ENCODE results near the gene AGAP2. TPM values are rescaled to one million over a fixed set of nuclear protein-coding genes. Genes with fewer than 3 reads are reported as not detected.
"Not testable (repeated sequence)": the region's sequence is repeated elsewhere in the genome, so short reads cannot be mapped to it uniquely, and the experiment has no call there.

Gene AGAP2
- total and polyA plus RNA-seq, 2 donors: 14.4 to 15.5 TPM

GRCh38 chr12:57724003-57724935, 14.3 kb downstream of the AGAP2 start:
- Histone ChIP-seq H3K4me1 (ENCODE audit: control insufficient read depth in 2 of 2, insufficient read depth in 2 of 2, low read length in 2 of 2) (no peaks in the 10 kb centered on the region), H3K27me3 (ENCODE audit: control insufficient read depth in 2 of 2, insufficient read depth in 1 of 2, low read length in 1 of 2) (peaks cover 0 to 13% of the 10 kb centered on the region in 2 donors), H3K27ac (ENCODE audit: low read depth in 1 of 2, low read length in 1 of 2) (no peak overlapping the region), H3K36me3 (ENCODE audit: control insufficient read depth in 2 of 2, insufficient read depth in 2 of 2, low read length in 1 of 2) (peaks cover 50 to 56% of the 10 kb centered on the region in 2 donors), H3K9me3 (ENCODE audit: control insufficient read depth in 2 of 2, insufficient read depth in 1 of 2, low read length in 1 of 2) (peaks cover 1 to 11% of the 10 kb centered on the region in 2 donors), H3K4me3 (ENCODE audit: low read length in 2 of 2) (no peak overlapping the region)
- no peak for DNase-seq (ENCODE audit: low read depth in 6 of 9, low spot score in 9 of 9)
- WGBS: 96% methylated on average over 12 of the region's 12 CpGs

DNA sequence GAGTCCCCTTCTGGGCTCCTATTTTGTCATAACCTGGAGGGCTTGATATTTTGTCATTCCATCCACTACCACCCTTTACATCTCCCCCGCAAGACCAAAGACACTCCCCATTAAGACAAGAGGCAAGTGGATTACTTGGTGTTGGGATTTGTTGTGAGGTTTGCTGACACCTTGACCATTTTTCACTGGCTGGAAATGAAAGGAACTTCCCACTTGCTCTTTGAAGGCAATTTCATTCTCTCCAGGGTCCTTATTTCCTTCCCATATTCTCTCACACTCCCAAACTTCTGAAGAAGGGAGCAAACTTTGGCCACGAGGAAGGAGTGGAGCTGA, 14.9 kb downstream of the AGAP2 start:
- 92% methylated on average over 2 of the region's 2 CpGs for whole genome bisulfite sequencing
- Histone ChIP-seq H3K9me3 (ENCODE audit: control insufficient read depth in 2 of 2, insufficient read depth in 1 of 2, low read length in 1 of 2) (peaks cover 1 to 11% of the 10 kb centered on the region in 2 donors), H3K27me3 (ENCODE audit: control insufficient read depth in 2 of 2, insufficient read depth in 1 of 2, low read length in 1 of 2) (peaks cover 0 to 13% of the 10 kb centered on the region in 2 donors), H3K4me3 (ENCODE audit: low read length in 2 of 2) (no peak overlapping the region), H3K36me3 (ENCODE audit: control insufficient read depth in 2 of 2, insufficient read depth in 2 of 2, low read length in 1 of 2) (peaks cover 55 to 60% of the 10 kb centered on the region in 2 donors), H3K27ac (ENCODE audit: low read depth in 1 of 2, low read length in 1 of 2) (no peak overlapping the region), H3K4me1 (ENCODE audit: control insufficient read depth in 2 of 2, insufficient read depth in 2 of 2, low read length in 2 of 2) (no peaks in the 10 kb centered on the region)
- no peak for DNase-seq (ENCODE audit: low read depth in 6 of 9, low spot score in 9 of 9)

GRCh38 chr12:57722716-57723629, 15.6 kb downstream of the AGAP2 start:
- Histone ChIP-seq H3K36me3 (ENCODE audit: control insufficient read depth in 2 of 2, insufficient read depth in 2 of 2, low read length in 1 of 2) (peaks cover 60% of the 10 kb centered on the region in 2 donors), H3K27me3 (ENCODE audit: control insufficient read depth in 2 of 2, insufficient read depth in 1 of 2, low read length in 1 of 2) (peaks cover 0 to 13% of the 10 kb centered on the region in 2 donors), H3K9me3 (ENCODE audit: control insufficient read depth in 2 of 2, insufficient read depth in 1 of 2, low read length in 1 of 2) (peaks cover 1 to 11% of the 10 kb centered on the region in 2 donors), H3K4me3 (ENCODE audit: low read length in 2 of 2) (no peak overlapping the region), H3K27ac (ENCODE audit: low read depth in 1 of 2, low read length in 1 of 2) (no peak overlapping the region), H3K4me1 (ENCODE audit: control insufficient read depth in 2 of 2, insufficient read depth in 2 of 2, low read length in 2 of 2) (no peaks in the 10 kb centered on the region)
- WGBS: 93% methylated on average over 11 of the region's 11 CpGs
- no peak for DNase-seq (ENCODE audit: low read depth in 6 of 9, low spot score in 9 of 9)

- WGBS: 97% methylated on average over 16 of the region's 16 CpGs
- not testable (repeated sequence) for H3K9me3 ChIP-seq (ENCODE audit: control insufficient read depth in 2 of 2, insufficient read depth in 1 of 2, low read length in 1 of 2); H3K4me3 ChIP-seq (ENCODE audit: low read length in 2 of 2); H3K4me1 ChIP-seq (ENCODE audit: control insufficient read depth in 2 of 2, insufficient read depth in 2 of 2, low read length in 2 of 2); DNase-seq (ENCODE audit: low read depth in 6 of 9, low spot score in 9 of 9); H3K27ac ChIP-seq (ENCODE audit: low read depth in 1 of 2, low read length in 1 of 2); H3K27me3 ChIP-seq (ENCODE audit: control insufficient read depth in 2 of 2, insufficient read depth in 1 of 2, low read length in 1 of 2)
- peaks cover 57 to 58% of the 10 kb centered on the region in 2 donors for H3K36me3 ChIP-seq (ENCODE audit: control insufficient read depth in 2 of 2, insufficient read depth in 2 of 2, low read length in 1 of 2)
Measured at GRCh38 chr12:57721846-57722608, 16.5 kb downstream of the AGAP2 start.

DNA sequence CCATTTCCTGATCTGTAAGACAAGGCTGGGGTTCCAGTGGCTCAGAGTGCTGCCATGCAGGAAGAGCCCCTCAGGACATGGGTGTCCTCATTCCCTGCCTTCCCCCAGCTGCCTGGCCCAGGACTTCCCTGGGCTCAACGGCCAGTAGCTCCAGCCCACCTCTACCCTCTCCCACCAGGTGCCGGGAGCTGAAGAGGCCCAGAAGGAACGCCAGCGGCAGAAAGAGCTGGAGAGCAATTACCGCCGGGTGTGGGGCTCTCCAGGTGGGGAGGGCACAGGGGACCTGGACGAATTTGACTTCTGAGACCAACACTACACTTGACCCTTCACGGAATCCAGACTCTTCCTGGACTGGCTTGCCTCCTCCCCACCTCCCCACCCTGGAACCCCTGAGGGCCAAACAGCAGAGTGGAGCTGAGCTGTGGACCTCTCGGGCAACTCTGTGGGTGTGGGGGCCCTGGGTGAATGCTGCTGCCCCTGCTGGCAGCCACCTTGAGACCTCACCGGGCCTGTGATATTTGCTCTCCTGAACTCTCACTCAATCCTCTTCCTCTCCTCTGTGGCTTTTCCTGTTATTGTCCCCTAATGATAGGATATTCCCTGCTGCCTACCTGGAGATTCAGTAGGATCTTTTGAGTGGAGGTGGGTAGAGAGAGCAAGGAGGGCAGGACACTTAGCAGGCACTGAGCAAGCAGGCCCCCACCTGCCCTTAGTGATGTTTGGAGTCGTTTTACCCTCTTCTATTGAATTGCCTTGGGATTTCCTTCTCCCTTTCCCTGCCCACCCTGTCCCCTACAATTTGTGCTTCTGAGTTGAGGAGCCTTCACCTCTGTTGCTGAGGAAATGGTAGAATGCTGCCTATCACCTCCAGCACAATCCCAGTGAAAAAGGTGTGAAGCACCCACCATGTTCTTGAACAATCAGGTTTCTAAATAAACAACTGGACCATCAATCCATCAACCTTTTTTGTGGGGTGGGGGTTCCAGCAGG, 17.6 kb downstream of the AGAP2 start:
- DNase-seq (ENCODE audit: low read depth in 6 of 9, low spot score in 9 of 9): no peak
- H3K9me3 ChIP-seq (ENCODE audit: control insufficient read depth in 2 of 2, insufficient read depth in 1 of 2, low read length in 1 of 2): no peaks in the 10 kb centered on the region
- no peak overlapping the region for H3K4me3 ChIP-seq (ENCODE audit: low read length in 2 of 2)
- H3K36me3 ChIP-seq (ENCODE audit: control insufficient read depth in 2 of 2, insufficient read depth in 2 of 2, low read length in 1 of 2): peaks cover 58 to 62% of the 10 kb centered on the region in 2 donors
- WGBS: 96% methylated on average over 11 of the region's 11 CpGs
- no peak overlapping the region for H3K27ac ChIP-seq (ENCODE audit: low read depth in 1 of 2, low read length in 1 of 2)
- H3K4me1 ChIP-seq (ENCODE audit: control insufficient read depth in 2 of 2, insufficient read depth in 2 of 2, low read length in 2 of 2): no peaks in the 10 kb centered on the region
- peaks cover 0 to under 1% of the 10 kb centered on the region in 2 donors for H3K27me3 ChIP-seq (ENCODE audit: control insufficient read depth in 2 of 2, insufficient read depth in 1 of 2, low read length in 1 of 2)

- Histone ChIP-seq H3K4me3 (ENCODE audit: low read length in 2 of 2) (no peak overlapping the region), H3K4me1 (ENCODE audit: control insufficient read depth in 2 of 2, insufficient read depth in 2 of 2, low read length in 2 of 2) (no peaks in the 10 kb centered on the region), H3K36me3 (ENCODE audit: control insufficient read depth in 2 of 2, insufficient read depth in 2 of 2, low read length in 1 of 2) (peaks cover 62 to 63% of the 10 kb centered on the region in 2 donors), H3K9me3 (ENCODE audit: control insufficient read depth in 2 of 2, insufficient read depth in 1 of 2, low read length in 1 of 2) (no peaks in the 10 kb centered on the region), H3K27ac (ENCODE audit: low read depth in 1 of 2, low read length in 1 of 2) (no peak overlapping the region), H3K27me3 (ENCODE audit: control insufficient read depth in 2 of 2, insufficient read depth in 1 of 2, low read length in 1 of 2) (no peaks in the 10 kb centered on the region)
- 98% methylated on average over 20 of the region's 20 CpGs for WGBS
- no peak for DNase-seq (ENCODE audit: low read depth in 6 of 9, low spot score in 9 of 9)
Measured at GRCh38 chr12:57719777-57720605, 18.6 kb downstream of the AGAP2 start.

DNA sequence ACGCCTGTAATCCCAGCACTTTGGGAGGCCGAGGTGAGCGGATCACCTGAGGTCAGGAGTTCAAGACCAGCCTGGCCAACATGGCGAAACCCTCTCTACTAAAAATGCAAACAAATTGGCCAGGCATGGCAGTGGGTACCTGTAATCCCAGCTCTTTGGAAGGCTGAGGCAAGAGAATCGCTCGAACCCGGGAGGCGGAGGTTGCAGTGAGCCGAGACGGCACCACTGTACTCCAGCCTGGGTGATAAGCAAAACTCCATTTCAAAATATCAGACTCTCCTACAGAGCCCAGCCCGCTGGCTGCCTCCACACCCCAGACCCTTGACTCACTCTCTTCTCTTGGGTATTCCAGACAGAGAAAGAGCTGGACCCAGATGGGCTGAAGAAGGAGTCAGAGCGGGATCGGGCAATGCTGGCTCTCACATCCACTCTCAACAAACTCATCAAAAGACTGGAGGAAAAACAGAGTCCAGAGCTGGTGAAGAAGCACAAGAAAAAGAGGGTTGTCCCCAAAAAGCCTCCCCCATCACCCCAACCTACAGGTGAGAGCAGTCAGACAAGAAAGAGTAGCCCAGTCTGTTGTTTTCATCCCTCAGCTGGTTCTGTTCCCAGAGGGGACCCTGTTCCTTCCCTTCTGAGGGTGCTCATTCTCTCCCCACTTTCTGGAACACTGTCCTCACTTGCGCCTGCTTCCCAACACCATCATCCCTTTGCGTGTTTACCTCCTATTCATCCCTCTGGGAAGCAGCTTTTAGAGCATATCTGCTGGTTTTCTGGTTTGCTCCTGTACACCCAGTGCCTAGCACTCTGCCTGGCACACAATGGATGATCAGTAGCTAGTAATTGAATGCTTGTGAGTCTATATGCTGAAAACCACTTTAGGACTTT, 19.7 kb downstream of the AGAP2 start:
- 98% methylated on average over 15 of the region's 15 CpGs for WGBS
- no peak for DNase-seq (ENCODE audit: low read depth in 6 of 9, low spot score in 9 of 9)
- no peaks in the 10 kb centered on the region for H3K4me1 ChIP-seq (ENCODE audit: control insufficient read depth in 2 of 2, insufficient read depth in 2 of 2, low read length in 2 of 2)

More for the DNA sequence above, 19.7 kb downstream of the AGAP2 start:
- Histone ChIP-seq H3K9me3 (ENCODE audit: control insufficient read depth in 2 of 2, insufficient read depth in 1 of 2, low read length in 1 of 2) (no peaks in the 10 kb centered on the region), H3K36me3 (ENCODE audit: control insufficient read depth in 2 of 2, insufficient read depth in 2 of 2, low read length in 1 of 2) (peaks cover 68 to 69% of the 10 kb centered on the region in 2 donors), H3K4me3 (ENCODE audit: low read length in 2 of 2) (no peak overlapping the region), H3K27me3 (ENCODE audit: control insufficient read depth in 2 of 2, insufficient read depth in 1 of 2, low read length in 1 of 2) (no peaks in the 10 kb centered on the region), H3K27ac (ENCODE audit: low read depth in 1 of 2, low read length in 1 of 2) (no peak overlapping the region)

Data from thymus (tissue), 11 donors.